Right atrium auricular region (tissue), 2 donors: ENCODE results near the gene CCDC85C. TPM values are rescaled to one million over a fixed set of nuclear protein-coding genes. Genes with fewer than 3 reads are reported as not detected.

Experiments used
- DNase-seq: peaks from one replicate; pipeline ENCODE4 v3.0.0-alpha.2; 2019; ENCODE audit warnings: low spot score
- H3K27ac ChIP-seq, 2 donors: fragments of 200-600 bp; sonication (generic); 1 replicate in 1 of 2; 2 replicates in 1 of 2; pipeline ENCODE4 v1.5.1; 2016 to 2019
- H3K27me3 ChIP-seq, 2 donors: fragments of 200-600 bp; sonication (generic); one replicate each; pipeline versions ENCODE4 v1.5.1 to v1.6.0; 2017 to 2019
- H3K36me3 ChIP-seq: fragments of 200-600 bp; sonication (generic); one replicate; pipeline ENCODE4 v1.5.1; 2016
- H3K4me1 ChIP-seq, 2 donors: fragments of 200-600 bp; sonication (generic); one replicate each; pipeline versions ENCODE4 v1.5.1 to v1.6.0; 2017 to 2019
- H3K4me3 ChIP-seq, 2 donors: fragments of 200-600 bp; sonication (generic); 1 replicate in 1 of 2; 2 replicates in 1 of 2; pipeline ENCODE4 v1.5.1; 2017 to 2019; ENCODE audit warnings: mild to moderate bottlenecking in 1 of 2, moderate library complexity in 1 of 2
- H3K9me3 ChIP-seq, 2 donors: fragments of 200-600 bp; sonication (generic); one replicate each; pipeline ENCODE4 v1.5.1; 2019
- total RNA-seq, 2 donors: library from RNA; depleted of rRNA; stranded (reverse); fragments of >200 nt; gene quantifications; one replicate each; pipeline ENCODE4 v1.1.0, GENCODE V29; 2016
- TF ChIP-seq, protein P1 (sequence below), 2 donors: fragments of 200-600 bp; sonication (generic); IDR thresholded peaks; one replicate each; pipeline ENCODE4 v1.5.1; 2019; ENCODE audit warnings: antibody characterized with exemption in 2 of 2

Gene CCDC85C
- total RNA-seq, 2 donors from 2014 or later, result 17.1 to 17.7 TPM

DNA sequence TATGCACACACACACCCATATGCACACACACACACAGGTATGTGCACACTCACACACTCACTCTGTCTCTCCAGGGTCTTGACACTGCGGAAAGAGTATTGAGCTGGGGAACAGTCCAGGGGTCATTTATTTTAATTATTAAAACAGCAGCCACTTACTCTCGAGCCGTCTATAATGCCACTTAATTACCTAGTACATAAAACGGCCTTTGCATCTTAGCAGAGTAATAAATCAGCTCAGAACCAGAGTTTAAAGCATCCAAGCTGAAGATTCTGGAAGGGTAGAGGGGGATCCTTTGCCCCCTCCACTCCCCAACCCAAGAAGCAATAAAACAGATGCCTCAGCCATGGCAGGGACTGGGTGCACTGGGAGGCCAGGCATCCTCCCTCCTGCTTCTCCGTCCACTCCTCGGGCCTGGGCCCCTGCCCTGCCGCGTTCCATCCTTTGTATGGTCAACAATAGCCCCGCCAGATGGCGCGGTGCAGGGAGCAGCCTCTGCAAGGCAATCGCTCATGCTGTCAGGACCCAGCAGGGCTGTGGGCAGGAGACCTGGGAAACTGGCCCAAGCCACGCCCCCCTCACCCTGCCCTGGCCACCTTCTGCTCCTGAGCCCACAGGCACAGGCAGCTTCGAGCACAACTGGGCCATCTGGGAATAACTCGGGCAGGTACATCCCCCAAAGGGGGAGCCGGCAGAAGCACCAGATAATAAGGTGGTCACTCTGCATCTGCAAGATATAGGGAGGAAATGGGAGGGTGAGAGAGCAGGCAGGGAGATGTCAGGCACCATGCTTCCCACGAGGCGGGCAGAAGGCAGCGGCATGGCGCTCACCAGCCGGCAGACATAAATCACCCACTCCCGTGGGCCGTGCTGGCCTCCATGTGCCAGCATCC lies 40.9 kb downstream of the CCDC85C start:
- H3K36me3 ChIP-seq, result no peaks in the 10 kb centered on the region
- peaks cover 0 to 70% of the 10 kb centered on the region in 2 donors for H3K4me1 ChIP-seq
- peak; percentile 68 for DNase-seq
- TF ChIP-seq, protein P1, sequence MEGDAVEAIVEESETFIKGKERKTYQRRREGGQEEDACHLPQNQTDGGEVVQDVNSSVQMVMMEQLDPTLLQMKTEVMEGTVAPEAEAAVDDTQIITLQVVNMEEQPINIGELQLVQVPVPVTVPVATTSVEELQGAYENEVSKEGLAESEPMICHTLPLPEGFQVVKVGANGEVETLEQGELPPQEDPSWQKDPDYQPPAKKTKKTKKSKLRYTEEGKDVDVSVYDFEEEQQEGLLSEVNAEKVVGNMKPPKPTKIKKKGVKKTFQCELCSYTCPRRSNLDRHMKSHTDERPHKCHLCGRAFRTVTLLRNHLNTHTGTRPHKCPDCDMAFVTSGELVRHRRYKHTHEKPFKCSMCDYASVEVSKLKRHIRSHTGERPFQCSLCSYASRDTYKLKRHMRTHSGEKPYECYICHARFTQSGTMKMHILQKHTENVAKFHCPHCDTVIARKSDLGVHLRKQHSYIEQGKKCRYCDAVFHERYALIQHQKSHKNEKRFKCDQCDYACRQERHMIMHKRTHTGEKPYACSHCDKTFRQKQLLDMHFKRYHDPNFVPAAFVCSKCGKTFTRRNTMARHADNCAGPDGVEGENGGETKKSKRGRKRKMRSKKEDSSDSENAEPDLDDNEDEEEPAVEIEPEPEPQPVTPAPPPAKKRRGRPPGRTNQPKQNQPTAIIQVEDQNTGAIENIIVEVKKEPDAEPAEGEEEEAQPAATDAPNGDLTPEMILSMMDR (IDR thresholded peaks at IDR 0.05), result peak; percentile 16 to 59
- no peaks in the 10 kb centered on the region for H3K9me3 ChIP-seq
- peak overlapping the region in 1 of 2 donors; percentile 69 for H3K27ac ChIP-seq
- H3K4me3 ChIP-seq, result no peak overlapping the region
- H3K27me3 ChIP-seq, result no peaks in the 10 kb centered on the region

DNA sequence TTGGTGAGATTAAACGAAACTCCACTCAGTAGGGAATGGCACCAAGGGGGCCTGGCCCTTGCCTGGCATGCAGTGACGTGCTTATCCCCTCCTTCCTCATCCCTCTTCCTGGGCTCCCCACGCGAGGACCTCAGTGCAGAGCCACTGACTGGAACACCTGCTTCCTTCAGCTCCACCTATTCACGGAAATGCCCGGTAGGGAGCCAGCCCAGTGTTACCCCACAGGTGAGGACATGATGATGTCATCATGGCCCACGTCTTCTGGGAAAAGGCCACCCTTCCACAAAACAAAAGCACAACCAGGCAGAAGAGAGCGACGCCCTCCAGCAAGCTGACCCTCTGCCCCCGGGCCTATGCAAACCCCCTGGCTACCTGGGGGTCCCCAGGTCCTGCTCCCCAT lies 42.1 kb downstream of the CCDC85C start:
- H3K4me3 ChIP-seq, result no peak overlapping the region
- no peaks in the 10 kb centered on the region for H3K27me3 ChIP-seq
- H3K27ac ChIP-seq, result peak overlapping the region in 1 of 2 donors; percentile 69
- H3K9me3 ChIP-seq, result no peaks in the 10 kb centered on the region
- H3K36me3 ChIP-seq, result no peaks in the 10 kb centered on the region
- peaks cover 0 to 58% of the 10 kb centered on the region in 2 donors for H3K4me1 ChIP-seq
- TF ChIP-seq, protein P1 (IDR thresholded peaks at IDR 0.05), result no peak
- no peak for DNase-seq

DNA sequence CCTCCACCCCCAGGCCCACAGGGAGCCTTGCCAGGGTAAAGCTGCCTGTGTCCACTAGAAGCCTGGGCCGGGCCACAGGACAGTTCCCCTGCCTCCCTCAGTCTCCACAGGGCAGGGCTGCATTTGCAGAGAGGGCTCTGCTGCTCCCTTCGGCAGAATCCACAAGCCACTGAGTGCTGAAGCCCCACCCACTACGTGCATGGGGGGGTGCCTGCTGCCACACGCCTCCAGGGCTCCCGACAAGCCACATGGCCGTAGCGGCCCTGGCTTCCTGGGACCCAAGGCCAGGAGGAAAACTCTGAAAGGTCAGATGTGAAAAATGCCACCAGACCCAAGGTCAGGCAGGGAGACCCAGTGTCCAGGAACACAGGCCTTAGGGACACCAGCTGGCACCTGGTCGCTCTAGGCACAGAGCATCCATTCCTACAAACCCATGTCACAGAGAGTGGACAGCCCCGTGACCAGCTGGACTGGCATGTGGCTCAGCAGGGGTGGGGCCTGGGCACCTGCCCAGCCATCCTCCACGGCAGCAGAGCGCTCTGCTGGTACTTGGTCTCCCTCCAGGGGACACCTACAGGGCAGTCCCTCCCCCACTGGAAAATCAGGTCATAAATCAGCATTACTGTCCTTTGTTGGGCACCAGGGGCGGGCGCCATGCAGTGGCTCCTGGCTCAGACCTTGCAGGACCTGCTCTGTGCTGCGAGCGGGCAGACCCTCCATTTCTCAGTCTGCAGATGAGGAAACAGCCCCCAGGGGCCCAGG lies 42.9 kb downstream of the CCDC85C start:
- Histone ChIP-seq H3K27me3 (no peaks in the 10 kb centered on the region), H3K36me3 (no peaks in the 10 kb centered on the region), H3K4me3 (no peak overlapping the region), H3K27ac (peak overlapping the region in 1 of 2 donors; percentile 68), H3K4me1 (peaks cover 0 to 50% of the 10 kb centered on the region in 2 donors), H3K9me3 (no peaks in the 10 kb centered on the region)
- TF ChIP-seq, protein P1 (IDR thresholded peaks at IDR 0.05), result no peak
- no peak for DNase-seq

DNA sequence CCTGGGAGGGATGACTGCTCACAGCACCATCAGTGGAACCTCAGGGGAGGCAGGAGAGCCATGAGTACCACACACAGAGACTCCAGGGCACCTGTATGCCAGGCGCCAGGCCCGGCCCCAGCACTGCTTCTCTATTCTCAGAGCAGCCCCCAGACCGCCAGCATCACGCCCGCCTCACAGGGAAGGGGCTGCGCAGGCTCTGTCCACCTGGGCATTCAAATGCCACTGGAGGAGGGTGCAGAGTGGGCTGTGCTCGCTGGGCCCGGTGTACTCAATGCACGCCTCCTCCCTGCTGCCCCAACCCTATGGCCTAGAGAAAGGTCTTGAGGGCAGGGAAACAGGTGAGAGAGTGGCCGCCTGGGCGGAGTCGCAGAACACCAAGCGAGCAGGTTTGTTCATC lies 43.6 kb downstream of the CCDC85C start:
- no peaks in the 10 kb centered on the region for H3K9me3 ChIP-seq
- TF ChIP-seq, protein P1 (IDR thresholded peaks at IDR 0.05), result no peak

DNA sequence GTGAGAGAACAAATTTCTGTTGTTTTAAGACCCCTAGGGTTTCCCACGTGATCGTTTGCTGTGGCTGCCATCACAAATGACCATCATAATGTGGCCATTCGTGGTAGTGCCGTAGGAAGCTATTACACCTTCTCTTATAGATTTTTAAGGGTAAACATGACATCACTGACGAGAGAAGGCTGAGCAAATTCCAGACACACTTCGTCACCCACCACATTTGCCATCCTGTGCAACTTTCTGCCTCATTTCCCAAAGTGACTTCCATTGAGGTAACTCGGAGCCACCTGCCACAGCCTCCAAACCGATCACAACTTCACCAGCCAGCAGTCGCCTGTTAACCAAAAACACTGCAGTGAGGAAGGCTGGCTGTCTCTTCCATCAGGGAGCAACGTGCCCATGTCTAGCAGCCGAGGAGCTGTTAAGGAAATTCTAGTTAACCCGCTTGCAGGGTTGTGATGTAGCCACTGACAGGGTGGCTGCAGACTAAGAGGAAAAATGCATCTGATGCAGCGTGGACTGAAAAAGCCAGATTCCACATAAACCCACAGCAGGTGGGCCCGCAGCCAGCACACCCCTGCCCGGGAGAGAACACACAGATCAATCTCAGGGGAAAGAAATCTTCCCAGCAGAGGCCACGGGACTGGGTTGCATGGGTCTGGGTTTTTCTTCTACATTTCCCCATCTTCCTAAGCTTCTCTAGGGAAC lies 44.6 kb downstream of the CCDC85C start:
- Histone ChIP-seq H3K4me1 (peaks cover 0 to 42% of the 10 kb centered on the region in 2 donors), H3K27me3 (no peaks in the 10 kb centered on the region), H3K9me3 (no peaks in the 10 kb centered on the region), H3K36me3 (no peaks in the 10 kb centered on the region), H3K4me3 (no peak overlapping the region), H3K27ac (no peak overlapping the region)
- TF ChIP-seq, protein P1 (IDR thresholded peaks at IDR 0.05), result no peak
- no peak for DNase-seq

More for the DNA sequence above, 43.6 kb downstream of the CCDC85C start:
- Histone ChIP-seq H3K4me1 (peaks cover 0 to 43% of the 10 kb centered on the region in 2 donors), H3K27ac (peak overlapping the region in 1 of 2 donors; percentile 68), H3K27me3 (no peaks in the 10 kb centered on the region), H3K36me3 (no peaks in the 10 kb centered on the region), H3K4me3 (no peak overlapping the region)
- no peak for DNase-seq
